ENCODE data around the gene SRGAP1.
A peak's percentile ranks its signal among the peaks of the same experiment; 100 is the strongest.
"Not testable (repeated sequence)": the region's sequence is repeated elsewhere in the genome, so short reads cannot be mapped to it uniquely, and the experiment has no call there.

The SRGAP1 gene

GRCh38 chr12:64107776-64108175 lies 263.3 kb downstream of the SRGAP1 start:
- no peak for DNase-seq

DNA sequence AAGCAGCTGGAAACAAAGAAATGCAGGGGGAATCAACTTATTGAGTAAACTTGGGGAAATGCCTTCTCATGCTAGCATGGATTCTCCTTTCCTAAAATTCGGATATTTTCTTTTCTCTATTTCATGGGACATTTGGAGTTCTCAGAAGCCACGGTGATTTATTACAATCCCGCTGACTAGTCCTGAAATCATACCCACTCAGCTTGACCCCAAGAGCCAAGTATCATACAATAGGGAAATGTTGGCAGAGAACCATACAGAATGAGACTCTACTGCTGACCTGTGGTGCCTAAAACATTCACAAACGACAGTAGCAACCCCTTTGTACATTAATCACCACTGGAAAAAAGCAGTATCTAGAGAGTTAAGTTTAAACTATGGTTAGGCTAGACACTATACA lies 265.2 kb downstream of the SRGAP1 start:
- DNase-seq = no peak

DNA sequence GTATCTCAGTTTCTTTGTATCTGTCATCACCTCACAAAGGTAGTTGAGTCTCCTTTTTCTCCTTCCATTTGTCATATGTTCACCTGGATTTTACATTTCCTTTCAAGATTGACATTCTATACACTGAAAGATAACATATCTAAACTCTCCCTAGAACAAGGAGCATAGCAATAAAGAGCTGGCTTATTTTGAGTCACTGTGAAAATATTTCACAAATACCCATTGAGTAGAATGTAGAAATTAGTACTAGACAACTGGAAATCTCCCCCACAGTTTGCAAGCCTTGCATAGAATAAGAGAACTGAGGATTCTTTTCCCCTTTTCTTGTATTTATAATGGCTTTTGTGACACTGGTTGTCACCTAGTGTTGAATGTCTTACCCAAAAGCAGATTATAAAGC lies 266.4 kb downstream of the SRGAP1 start:
- DNase-seq = no peak

GRCh38 chr12:64116969-64117368 lies 272.5 kb downstream of the SRGAP1 start:
- no peak for DNase-seq

DNA sequence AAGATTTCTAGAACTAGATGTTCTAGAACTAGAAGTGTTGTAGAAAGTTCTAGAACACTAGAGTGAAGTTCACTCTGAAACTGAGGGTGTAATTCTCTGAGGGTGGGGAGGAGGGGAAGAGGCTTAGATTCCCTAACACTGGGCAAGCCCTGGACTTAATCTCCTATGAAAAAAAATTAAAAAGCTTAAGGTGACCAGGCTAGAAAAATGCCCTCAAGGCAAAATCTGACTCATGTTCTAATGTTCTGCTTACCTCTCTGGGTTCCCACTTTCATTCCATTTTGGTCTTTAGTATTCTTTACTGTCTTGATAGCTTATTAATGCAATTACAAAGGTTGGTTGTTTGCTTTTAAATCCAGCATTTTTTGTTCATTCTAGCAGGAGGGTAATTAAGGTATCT lies 276.1 kb downstream of the SRGAP1 start:
- no peak for DNase-seq

DNA sequence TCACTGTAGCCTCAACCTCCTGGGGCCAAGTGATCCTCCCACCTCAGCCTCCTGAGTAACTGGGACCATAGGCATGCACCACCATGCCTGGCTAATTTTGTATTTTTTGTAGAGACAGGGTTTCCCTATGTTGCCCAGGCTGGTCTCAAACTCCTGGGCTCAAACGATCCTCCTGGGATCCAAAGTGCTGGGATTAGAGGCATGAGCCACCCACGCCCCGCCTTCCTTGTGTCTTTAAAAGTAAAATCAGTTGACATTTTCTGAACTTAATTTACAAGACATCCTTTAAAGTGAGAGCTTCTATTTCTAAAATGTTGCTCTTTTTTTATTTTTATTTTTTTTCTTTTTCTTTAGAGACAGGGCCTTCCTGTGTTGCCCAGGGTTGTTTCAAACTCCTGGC lies 276.6 kb downstream of the SRGAP1 start:
- DNase-seq = not testable (repeated sequence)

DNA sequence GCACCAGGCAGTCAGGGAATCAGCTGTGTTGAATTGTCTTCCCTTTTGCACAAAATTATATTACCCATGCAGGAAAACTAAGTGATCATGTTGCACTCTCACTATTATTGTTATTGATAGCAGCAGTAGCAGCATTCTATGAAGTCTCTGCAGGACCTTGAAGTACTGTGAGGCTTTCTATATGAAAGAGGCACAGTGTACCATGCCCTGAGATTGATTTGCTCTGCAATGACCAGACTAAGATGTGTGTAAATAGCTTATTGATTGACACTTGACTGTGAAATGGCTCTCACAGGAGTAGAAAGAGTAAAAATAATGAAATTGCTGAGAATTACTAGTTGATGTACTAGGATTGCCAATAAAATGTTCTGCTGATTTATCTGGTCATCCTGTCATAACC lies 277.7 kb downstream of the SRGAP1 start:
- DNase-seq = no peak

GRCh38 chr12:64122995-64123394 lies 278.5 kb downstream of the SRGAP1 start:
- DNase-seq = no peak

DNA sequence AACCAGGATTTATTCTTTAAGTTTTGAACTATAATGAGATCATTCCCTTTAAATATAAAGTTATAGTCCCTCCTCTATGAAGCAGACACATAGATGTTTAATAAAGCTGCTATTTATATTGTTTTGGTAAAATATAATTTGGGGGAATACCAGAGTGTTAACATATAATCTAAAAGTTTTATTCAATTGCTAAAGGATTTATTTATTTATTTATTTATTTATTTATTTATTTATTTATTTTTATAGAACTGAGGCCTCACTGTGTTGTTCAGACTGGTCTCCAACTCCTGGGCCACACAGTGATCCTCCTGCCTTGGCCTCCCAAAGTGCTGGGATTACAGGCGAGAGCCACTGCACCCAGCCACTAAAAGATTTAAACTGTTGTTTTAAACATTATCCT lies 278.9 kb downstream of the SRGAP1 start:
- DNase-seq = no peak

DNA sequence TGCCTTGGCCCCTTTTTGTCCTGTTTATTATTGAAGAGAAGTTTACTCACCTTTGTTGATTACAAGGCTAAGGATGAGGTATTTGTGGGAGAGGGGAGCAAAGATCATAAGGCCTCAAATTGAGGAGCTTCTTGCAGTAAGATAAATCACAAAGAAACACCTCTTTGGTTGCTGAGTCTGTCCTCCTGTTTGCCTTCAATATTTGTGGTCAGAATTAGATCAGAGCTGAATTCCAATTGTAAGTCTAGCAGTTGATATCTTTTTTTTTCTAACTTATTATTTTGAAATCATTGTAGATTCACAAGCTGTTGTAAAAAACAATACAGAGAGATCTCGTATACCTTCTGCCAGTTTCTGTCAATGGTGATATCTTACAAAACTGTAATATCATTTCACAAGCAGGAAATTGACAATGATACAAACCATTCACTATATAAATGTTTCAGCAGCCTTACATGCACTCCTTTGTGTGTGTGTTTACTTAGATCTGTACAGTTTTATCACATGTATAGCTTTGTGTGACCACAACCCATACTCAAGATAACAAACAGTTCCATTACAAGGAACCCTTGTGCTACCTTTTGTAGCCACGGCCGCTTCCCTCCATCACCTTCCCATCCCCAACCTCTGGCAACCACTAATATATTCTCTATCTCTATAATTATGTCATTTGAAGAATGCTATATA lies 280.2 kb downstream of the SRGAP1 start:
- no peak for DNase-seq

- DNase-seq = peak in 1 of 58 donors; percentile 1
Measured at GRCh38 chr12:64125913-64126312, 281.4 kb downstream of the SRGAP1 start.

- DNase-seq = no peak
Measured at GRCh38 chr12:64127811-64128210, 283.3 kb downstream of the SRGAP1 start.

- no peak for DNase-seq
Measured at GRCh38 chr12:64128366-64128765, 283.9 kb downstream of the SRGAP1 start.

DNA sequence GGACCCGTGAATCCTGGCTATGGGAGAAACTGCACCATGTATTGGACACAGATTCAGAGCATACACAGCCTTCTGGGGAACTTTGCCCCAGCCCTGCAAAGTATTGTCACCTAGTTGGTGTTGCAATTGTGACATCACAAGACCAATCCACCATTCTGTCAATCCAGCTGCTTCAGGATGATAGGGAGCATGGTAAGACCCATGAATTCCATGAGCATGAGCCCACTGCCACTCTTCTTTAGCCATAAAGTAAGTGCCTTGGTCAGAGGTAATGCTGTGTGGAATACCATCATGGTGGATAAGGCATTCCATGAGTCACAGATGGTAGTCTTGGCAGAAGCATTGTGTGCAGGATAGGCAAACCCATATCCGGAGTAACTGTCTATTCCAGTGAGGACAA lies 286.0 kb downstream of the SRGAP1 start:
- DNase-seq = not testable (repeated sequence)

DNA sequence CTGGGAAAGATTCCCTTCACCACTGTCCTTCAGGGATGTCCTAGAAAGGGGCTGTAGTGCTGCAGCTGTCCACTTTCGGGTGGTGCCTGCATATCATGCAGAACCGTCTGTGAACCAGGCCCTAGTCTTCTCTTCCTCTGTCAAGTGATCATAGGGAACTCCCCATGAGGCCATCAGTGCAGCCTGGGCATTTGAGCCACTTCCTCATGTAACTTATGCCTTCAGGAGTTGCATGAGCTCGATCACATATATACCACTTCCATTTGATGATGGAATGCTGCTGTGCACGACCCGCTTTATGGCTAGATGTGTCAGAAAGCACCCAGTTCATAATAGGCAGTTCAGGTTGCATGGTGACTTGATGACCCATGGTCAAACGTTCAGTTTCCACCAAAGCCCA lies 287.0 kb downstream of the SRGAP1 start:
- DNase-seq = not testable (repeated sequence)

DNA sequence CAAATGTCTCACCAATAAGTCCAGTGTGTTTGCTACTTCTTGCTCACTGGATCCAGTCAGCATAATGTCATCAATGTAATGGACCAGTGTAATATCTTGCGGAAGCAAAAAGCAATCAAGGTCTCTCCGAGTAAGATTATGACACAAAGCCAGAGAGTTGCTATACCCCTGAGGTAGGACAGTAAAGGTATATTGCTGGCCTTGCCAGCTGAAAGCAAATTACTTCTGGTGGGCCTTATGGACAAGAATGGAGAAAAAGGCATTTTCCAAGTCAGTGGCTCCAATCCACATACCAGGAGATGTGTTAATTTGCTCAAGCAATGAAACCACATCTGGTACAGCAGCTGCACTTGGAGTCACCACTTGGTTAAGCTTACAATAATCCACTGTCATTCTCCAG lies 288.2 kb downstream of the SRGAP1 start:
- DNase-seq = not testable (repeated sequence)

GRCh38 chr12:64137117-64137516 lies 292.6 kb downstream of the SRGAP1 start:
- DNase-seq = no peak

GRCh38 chr12:64139021-64139420 lies 294.5 kb downstream of the SRGAP1 start:
- no peak for DNase-seq

DNA sequence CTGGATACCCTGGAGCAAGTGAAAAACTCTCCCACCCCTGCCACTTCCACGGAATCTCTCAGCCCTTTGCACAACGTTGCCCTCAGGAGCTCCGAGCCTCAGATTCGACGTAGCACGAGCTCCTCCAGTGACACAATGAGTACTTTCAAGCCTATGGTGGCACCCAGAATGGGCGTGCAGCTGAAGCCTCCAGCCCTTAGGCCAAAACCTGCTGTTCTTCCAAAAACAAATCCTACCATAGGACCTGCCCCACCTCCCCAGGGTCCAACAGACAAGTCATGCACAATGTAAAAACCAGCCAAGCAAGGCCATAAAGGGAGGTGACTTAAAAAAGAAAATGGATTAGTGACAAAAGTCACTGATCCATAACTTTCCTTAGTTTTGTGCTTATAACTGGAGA lies 297.9 kb downstream of the SRGAP1 start:
- no peak for DNase-seq

- DNase-seq = no peak
Measured at GRCh38 chr12:64142784-64143183, 298.3 kb downstream of the SRGAP1 start.

DNA sequence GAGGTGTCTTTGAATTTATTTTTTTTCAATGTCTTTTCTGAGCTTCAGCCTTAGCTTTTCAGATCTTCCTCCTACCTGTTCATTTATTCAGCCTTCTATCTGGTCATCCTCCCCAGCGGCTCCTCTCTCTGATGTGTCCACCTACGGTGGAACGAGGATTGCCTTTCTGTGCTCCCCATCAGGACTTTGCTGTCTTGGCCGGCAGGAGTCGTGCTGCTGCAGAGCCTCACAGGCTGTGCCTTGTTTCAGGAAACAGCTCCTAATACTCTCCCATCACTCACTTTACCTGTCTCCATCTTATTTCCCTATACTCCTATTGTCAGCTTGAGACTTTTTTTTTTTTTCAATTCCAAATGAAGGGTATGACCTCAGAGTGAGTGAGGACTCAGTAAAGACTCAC lies 300.7 kb downstream of the SRGAP1 start:
- no peak for DNase-seq

DNA sequence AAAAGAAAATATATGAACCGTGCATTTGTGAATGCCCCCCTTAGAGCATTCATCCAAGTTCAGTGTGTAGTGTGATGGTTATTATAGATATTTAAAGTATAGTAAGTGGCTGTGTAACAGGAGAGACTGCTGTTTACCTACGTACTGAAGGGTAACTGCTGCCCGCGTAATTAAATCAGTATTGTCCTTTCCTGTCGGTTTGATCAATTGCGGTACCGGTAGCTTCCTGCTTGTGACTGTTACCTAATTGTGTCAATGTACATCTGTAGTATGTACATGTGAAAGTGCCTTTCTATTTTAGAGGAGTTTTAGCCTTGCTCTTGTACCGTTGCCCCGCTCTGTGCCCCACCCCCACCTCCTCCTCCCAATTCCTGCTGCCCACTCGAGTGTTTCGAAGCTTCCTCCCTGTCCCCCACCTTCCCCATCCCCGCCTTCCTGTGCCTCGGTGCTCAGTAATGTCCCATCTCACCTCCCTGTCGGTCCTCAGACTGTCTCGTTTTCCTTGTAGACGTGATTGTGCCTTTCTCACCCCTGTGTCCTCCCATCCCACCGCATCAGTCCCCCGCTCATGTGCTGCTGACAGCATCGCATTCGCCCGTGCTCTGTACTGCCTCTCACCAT lies 302.6 kb downstream of the SRGAP1 start:
- DNase-seq = peak in 1 of 58 donors; percentile 10

DNA sequence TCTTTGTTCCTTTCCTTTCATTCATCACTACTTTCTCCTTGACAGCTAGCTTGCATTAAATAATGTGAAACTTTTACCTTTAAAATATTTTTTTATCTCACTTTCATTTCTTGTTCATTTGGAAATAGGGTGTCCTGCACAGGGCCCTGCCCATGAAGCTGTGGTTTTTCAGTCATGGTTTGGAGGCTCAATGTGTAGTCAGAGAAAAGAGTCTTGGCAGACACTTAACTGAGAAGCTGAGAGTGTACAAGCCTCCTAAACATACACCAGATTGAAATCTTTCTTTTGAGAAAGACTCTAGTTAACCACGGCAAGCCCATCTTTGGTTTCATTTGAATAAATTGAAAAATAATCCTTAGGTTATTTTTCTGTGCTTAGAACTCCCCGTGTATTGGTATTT lies 303.4 kb downstream of the SRGAP1 start:
- DNase-seq = no peak
